Neural crest cell (in vitro differentiated cells): ENCODE results near the gene OR51B4. TPM values are rescaled to one million over a fixed set of nuclear protein-coding genes. Genes with fewer than 3 reads are reported as not detected.

ENCODE experiments used
- DNase-seq: peaks from one replicate; pipeline ENCODE4 v3.0.0; 2021; ENCODE audit warnings: low read depth, mixed read lengths, low spot score
- H3K27ac Mint-ChIP-seq: one replicate; pipeline ENCODE4 v1.8.0; 2021; ENCODE audit warnings: mild to moderate bottlenecking, mixed read lengths; ENCODE audit not compliant: unreplicated experiment
- H3K27me3 Mint-ChIP-seq: 2 replicates; pipeline ENCODE4 v1.8.0; 2021; ENCODE audit warnings: low read depth, mild to moderate bottlenecking, mixed read lengths
- H3K36me3 Mint-ChIP-seq: 2 replicates; pipeline ENCODE4 v1.8.0; 2021; ENCODE audit warnings: low read depth, mild to moderate bottlenecking, mixed read lengths
- H3K4me1 Mint-ChIP-seq: 2 replicates; pipeline ENCODE4 v1.8.0; 2021; ENCODE audit warnings: mixed read lengths
- H3K4me3 Mint-ChIP-seq: one replicate; pipeline ENCODE4 v1.8.0; 2021; ENCODE audit warnings: mild to moderate bottlenecking, mixed read lengths
- H3K9me3 Mint-ChIP-seq: 2 replicates; pipeline ENCODE4 v1.8.0; 2021; ENCODE audit warnings: mixed read lengths
- long read RNA-seq: library from polyadenylated mRNA; unstranded; transcript quantifications from one replicate; pipeline ENCODE4 v2.0.0, GENCODE V29; 2020
- total RNA-seq: library from RNA; stranded (reverse); gene quantifications from 2 replicates; pipeline ENCODE4 v1.2.1, GENCODE V29; 2021
- TF ChIP-seq, protein P1 (sequence below): fragments of 200-600 bp; sonication (generic); conservative IDR thresholded peaks from 2 replicates; pipeline ENCODE4 v1.5.0; 2021; ENCODE audit warnings: antibody characterized with exemption, mild to moderate bottlenecking

The OR51B4 gene, protein sequence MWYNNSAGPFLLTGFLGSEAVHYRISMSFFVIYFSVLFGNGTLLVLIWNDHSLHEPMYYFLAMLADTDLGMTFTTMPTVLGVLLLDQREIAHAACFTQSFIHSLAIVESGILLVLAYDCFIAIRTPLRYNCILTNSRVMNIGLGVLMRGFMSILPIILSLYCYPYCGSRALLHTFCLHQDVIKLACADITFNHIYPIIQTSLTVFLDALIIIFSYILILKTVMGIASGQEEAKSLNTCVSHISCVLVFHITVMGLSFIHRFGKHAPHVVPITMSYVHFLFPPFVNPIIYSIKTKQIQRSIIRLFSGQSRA
- total RNA-seq, result not detected in 2 replicates
- long read RNA-seq, result 0 reads

DNA sequence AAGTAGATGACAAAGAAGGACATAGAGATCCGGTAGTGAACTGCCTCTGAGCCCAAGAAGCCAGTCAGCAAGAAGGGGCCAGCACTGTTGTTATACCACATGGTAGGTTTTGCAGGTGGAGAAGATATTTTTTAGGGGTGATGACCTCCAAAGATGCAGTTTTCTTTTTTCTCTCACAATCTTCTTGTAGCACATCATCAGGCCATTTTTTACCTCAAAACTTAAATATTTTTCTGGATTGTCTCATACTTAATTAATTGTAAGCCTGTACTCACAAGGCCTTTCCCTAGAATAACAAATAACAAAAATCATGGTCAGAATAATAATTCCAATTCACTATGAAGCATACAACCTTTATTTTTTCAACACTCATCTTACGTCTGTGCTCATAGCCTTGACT lies at the start of gene OR51B4:
Gene OR51B4, minus strand, starts transcription at position 101 of the 400 bp plus-strand sequence. Its CDS starts 0 bp downstream, at position 101.
- no peak for DNase-seq
- H3K4me3 Mint-ChIP-seq, result no peak within 1 kb of the TSS
- no peaks in the 10 kb centered on the region for H3K27me3 Mint-ChIP-seq
- no peaks in the 10 kb centered on the region for H3K36me3 Mint-ChIP-seq
- no peaks in the 10 kb centered on the region for H3K9me3 Mint-ChIP-seq
- TF ChIP-seq, protein P1, sequence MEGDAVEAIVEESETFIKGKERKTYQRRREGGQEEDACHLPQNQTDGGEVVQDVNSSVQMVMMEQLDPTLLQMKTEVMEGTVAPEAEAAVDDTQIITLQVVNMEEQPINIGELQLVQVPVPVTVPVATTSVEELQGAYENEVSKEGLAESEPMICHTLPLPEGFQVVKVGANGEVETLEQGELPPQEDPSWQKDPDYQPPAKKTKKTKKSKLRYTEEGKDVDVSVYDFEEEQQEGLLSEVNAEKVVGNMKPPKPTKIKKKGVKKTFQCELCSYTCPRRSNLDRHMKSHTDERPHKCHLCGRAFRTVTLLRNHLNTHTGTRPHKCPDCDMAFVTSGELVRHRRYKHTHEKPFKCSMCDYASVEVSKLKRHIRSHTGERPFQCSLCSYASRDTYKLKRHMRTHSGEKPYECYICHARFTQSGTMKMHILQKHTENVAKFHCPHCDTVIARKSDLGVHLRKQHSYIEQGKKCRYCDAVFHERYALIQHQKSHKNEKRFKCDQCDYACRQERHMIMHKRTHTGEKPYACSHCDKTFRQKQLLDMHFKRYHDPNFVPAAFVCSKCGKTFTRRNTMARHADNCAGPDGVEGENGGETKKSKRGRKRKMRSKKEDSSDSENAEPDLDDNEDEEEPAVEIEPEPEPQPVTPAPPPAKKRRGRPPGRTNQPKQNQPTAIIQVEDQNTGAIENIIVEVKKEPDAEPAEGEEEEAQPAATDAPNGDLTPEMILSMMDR, result no peak
- H3K27ac Mint-ChIP-seq, result no peak within 1 kb of the TSS
- no peaks in the 10 kb centered on the region for H3K4me1 Mint-ChIP-seq

DNA sequence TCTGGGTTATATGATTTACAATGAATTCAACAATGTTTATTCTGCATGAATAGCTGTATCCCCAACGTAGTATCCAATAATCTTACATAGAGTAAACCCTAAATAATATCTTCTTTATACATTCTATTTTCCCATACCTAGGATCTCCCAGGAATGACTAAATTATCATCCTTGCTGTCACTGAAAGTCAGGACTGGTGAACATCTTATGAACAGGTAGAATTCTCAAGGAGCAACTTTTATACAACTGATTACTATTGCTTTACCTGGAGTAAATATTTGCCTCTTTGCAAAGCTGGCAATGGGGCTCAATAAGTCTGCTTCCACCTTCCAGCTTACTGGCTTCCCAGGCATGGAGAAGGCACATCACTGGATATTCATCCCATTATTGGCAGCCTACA lies 49.5 kb upstream of the OR51B4 start, which contains the start of gene OR51B6:
Gene OR51B6, plus strand, starts transcription at position 301 of the 400 bp plus-strand sequence. Its CDS starts 0 bp downstream, at position 301.
- Mint-ChIP-seq H3K9me3 (no peaks in the 10 kb centered on the region), H3K4me3 (no peak within 1 kb of the TSS), H3K27me3 (peaks cover 33% of the 10 kb centered on the region), H3K4me1 (no peaks in the 10 kb centered on the region), H3K27ac (no peak within 1 kb of the TSS), H3K36me3 (no peaks in the 10 kb centered on the region)
- DNase-seq, result no peak
- TF ChIP-seq, protein P1, result no peak

DNA sequence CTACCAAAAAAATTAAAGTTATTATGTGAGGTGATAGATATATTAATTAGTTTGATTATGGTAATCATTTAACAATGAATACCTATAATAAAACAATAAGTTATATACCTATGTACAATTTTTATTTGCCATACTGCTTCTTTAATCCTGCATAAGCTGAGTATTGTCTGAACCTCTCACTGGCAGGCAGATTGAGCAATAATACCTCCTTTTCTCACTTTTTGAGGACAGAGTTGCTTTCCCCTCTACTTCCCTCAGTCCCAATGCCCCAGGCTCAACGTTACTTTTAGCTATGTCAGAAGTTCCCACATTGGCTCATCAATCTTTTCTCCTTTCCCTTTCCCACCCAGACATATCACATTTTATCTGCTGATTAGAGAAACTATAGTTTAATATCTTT lies 47.8 kb upstream of the OR51B4 start:
- Mint-ChIP-seq H3K9me3 (no peaks in the 10 kb centered on the region), H3K36me3 (no peaks in the 10 kb centered on the region), H3K27ac (no peak overlapping the region), H3K27me3 (peaks cover 43% of the 10 kb centered on the region), H3K4me3 (no peak overlapping the region), H3K4me1 (no peaks in the 10 kb centered on the region)
- DNase-seq, result no peak
- TF ChIP-seq, protein P1, result no peak

DNA sequence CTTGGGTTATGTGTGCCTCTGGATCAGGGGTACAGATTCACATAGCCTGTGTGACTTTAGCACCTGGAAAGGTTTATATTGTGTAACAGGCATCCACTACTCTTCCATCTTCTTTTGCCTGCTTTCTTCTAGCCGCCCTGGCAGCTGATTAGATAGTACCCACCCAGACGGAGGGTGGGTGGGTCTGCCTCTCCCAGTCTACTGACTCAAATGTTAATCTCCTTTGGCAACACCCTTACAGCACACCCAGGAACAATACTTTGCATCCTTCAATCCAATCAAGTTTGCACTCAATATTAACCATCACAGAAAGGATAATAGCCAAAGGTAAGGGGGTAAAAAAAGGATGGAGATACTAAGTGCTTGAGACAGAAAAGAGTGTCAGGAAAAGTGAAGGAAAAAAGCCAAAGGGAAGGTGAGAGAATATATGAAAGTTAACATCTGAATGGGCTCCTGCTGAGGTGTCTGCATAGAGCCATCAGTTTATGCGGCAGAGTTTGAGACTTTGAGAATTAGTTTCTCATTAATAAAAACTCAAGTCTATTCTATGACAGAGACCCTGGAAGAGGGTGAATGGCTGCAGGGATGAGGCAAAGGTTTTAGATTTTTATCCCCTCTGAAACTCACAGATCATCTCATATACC lies 46.9 kb upstream of the OR51B4 start:
- H3K27ac Mint-ChIP-seq, result no peak overlapping the region
- H3K36me3 Mint-ChIP-seq, result no peaks in the 10 kb centered on the region
- DNase-seq, result no peak
- no peak overlapping the region for H3K4me3 Mint-ChIP-seq
- peaks cover 43% of the 10 kb centered on the region for H3K27me3 Mint-ChIP-seq
- H3K9me3 Mint-ChIP-seq, result no peaks in the 10 kb centered on the region
- TF ChIP-seq, protein P1, result no peak
- H3K4me1 Mint-ChIP-seq, result no peaks in the 10 kb centered on the region

DNA sequence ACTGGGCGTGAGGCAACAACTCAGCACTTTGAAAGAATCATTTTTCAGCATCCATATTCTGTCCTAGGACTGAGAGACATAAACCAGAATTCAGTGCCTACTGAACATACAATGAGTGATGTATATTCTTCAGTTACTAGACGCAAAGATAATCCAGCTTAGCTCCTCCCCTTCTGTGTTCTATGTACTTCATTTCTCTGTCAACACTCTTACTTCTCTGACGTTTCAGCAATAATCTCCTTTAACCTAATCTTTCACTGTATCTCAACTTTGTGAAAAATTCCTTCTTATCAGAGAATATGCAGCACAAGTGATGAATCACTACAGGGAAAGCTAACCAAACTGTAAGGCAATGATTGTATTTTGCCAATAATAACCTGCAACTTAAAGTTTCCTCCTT lies 44.1 kb upstream of the OR51B4 start:
- no peak overlapping the region for H3K4me3 Mint-ChIP-seq
- H3K27me3 Mint-ChIP-seq, result peaks cover 37% of the 10 kb centered on the region
- H3K4me1 Mint-ChIP-seq, result no peaks in the 10 kb centered on the region
- DNase-seq, result no peak
- no peaks in the 10 kb centered on the region for H3K9me3 Mint-ChIP-seq
- TF ChIP-seq, protein P1, result no peak
- no peaks in the 10 kb centered on the region for H3K36me3 Mint-ChIP-seq
- H3K27ac Mint-ChIP-seq, result no peak overlapping the region
